ENCODE data around the gene CENPE.
"Not testable (repeated sequence)": the region's sequence is repeated elsewhere in the genome, so short reads cannot be mapped to it uniquely, and the experiment has no call there.

The CENPE gene

GRCh38 chr4:103198111-103198765 lies at the start of gene CENPE:
TSS of gene CENPE (minus strand) at chr4:103198343. CDS start at chr4:103198319, 24 bp downstream.
- TF ChIP-seq, protein P1, sequence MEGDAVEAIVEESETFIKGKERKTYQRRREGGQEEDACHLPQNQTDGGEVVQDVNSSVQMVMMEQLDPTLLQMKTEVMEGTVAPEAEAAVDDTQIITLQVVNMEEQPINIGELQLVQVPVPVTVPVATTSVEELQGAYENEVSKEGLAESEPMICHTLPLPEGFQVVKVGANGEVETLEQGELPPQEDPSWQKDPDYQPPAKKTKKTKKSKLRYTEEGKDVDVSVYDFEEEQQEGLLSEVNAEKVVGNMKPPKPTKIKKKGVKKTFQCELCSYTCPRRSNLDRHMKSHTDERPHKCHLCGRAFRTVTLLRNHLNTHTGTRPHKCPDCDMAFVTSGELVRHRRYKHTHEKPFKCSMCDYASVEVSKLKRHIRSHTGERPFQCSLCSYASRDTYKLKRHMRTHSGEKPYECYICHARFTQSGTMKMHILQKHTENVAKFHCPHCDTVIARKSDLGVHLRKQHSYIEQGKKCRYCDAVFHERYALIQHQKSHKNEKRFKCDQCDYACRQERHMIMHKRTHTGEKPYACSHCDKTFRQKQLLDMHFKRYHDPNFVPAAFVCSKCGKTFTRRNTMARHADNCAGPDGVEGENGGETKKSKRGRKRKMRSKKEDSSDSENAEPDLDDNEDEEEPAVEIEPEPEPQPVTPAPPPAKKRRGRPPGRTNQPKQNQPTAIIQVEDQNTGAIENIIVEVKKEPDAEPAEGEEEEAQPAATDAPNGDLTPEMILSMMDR (IDR thresholded peaks at IDR 0.05; ENCODE audit: borderline replicate concordance, insufficient read depth, low read depth, low read length) = no peak
- peak within 1 kb of the TSS; percentile 97 for H3K4me3 ChIP-seq (ENCODE audit: low read depth, low read length)

DNA sequence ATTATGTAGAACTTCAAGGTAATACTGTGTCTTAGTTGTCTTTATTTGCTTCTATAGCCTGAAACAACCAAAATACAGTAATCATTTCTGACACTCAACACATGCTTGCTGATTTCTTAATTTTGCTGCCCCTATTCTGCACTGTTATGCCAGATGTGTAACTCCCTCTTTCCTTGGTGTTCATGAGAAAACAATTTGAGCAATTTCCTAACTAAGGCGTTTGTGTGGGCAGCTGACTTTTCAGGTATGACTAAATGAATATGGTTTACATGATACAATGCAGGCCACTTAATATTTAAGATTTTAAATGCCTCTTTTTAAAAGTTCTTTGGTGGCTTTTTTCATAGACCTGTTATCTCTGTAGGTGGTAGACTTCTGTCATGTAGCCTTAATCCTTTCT lies 46.1 kb upstream of the CENPE start:
- TF ChIP-seq, protein P1 (IDR thresholded peaks at IDR 0.05; ENCODE audit: borderline replicate concordance, insufficient read depth, low read depth, low read length) = no peak
- no peak overlapping the region for H3K4me3 ChIP-seq (ENCODE audit: low read depth, low read length)

DNA sequence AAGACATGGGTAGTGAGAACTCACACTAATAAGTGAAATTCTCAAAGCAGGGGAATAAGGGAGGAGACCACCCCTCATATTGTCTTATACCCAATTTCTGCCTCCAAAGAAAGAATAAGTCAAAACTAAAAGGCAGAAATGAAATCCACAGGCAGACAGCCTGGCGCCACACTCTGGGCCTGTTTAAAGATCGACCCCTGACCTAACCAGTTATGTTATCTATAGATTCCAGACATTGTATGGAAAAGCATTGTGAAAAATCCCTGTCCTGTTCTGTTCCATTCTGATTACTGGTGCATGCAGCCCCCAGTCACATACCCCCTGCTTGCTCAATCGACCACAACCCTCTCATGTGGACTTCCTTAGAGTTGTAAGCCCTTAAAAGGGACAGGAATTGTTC lies 32.8 kb upstream of the CENPE start:
- H3K4me3 ChIP-seq (ENCODE audit: low read depth, low read length) = not testable (repeated sequence)

DNA sequence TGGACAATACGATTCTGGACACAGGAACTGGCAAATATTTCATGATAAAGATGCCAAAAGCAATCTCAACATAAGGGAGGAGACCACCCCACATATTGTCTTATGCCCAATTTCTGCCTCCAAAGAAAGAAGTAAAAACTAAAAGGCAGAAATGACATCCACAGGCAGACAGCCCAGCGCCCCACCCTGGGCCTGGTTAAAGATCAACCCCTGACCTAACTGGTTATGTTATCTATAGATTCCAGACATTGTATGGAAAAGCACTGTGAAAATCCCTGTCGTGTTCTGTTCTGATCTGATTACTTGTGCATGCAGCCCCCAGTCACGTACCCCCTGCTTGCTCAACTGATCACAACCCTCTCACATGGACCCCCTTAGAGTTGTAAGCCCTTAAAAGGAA lies 25.4 kb upstream of the CENPE start:
- H3K4me3 ChIP-seq (ENCODE audit: low read depth, low read length) = not testable (repeated sequence)

- H3K4me3 ChIP-seq (ENCODE audit: low read depth, low read length) = no peak overlapping the region
- TF ChIP-seq, protein P1 (IDR thresholded peaks at IDR 0.05; ENCODE audit: borderline replicate concordance, insufficient read depth, low read depth, low read length) = no peak
Measured at GRCh38 chr4:103207673-103208072, 9.5 kb upstream of the CENPE start.

GRCh38 chr4:103204111-103204510 lies 6.0 kb upstream of the CENPE start:
- no peak overlapping the region for H3K4me3 ChIP-seq (ENCODE audit: low read depth, low read length)

DNA sequence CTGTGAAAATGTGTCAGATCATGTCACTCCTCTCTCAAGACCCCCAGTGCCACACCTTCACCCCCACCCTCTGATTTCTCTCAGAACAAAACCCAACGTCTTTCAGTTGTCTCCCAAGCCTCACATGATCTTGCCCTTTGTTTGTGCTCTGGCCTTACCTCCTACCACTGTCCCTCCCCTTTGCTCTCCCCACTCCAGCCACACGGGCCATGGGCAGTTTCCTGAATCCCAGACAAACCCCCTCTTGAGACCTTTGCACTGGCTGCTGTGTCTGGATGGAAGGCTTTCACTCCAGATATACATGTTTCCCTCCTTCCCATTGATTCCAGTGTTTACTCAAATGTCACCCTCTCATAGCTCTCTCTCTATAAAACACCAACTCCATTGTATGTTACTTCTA lies 3.6 kb upstream of the CENPE start:
- no peak overlapping the region for H3K4me3 ChIP-seq (ENCODE audit: low read depth, low read length)
- TF ChIP-seq, protein P1 (IDR thresholded peaks at IDR 0.05; ENCODE audit: borderline replicate concordance, insufficient read depth, low read depth, low read length) = no peak

More at GRCh38 chr4:103204111-103204510, 6.0 kb upstream of the CENPE start:
- TF ChIP-seq, protein P1 (IDR thresholded peaks at IDR 0.05; ENCODE audit: borderline replicate concordance, insufficient read depth, low read depth, low read length) = no peak

GRCh38 chr4:103201253-103201652 lies 3.1 kb upstream of the CENPE start:
- no peak overlapping the region for H3K4me3 ChIP-seq (ENCODE audit: low read depth, low read length)
- TF ChIP-seq, protein P1 (IDR thresholded peaks at IDR 0.05; ENCODE audit: borderline replicate concordance, insufficient read depth, low read depth, low read length) = no peak
